Measurements from ENCODE around the gene KIF26A.

GRCh38 chr14:104100171-104101085, 38.0 kb upstream of the KIF26A start:
- TF ChIP-seq ZNF384 (IDR thresholded peaks at IDR 0.05): no peak
- TF ChIP-seq FOXM1 (IDR thresholded peaks at IDR 0.05; ENCODE audit: borderline replicate concordance): no peak
- TF ChIP-seq ELF4 (IDR thresholded peaks at IDR 0.05): no peak
- TF ChIP-seq SP1 (IDR thresholded peaks at IDR 0.05): no peak
- TF ChIP-seq FOXK2 (IDR thresholded peaks at IDR 0.05): no peak
- TF ChIP-seq L3MBTL2 (conservative IDR thresholded peaks at IDR 0.05): no peak

Data from HEK293T (cell line).